A673 (cell line): ENCODE measurements around the gene CDC37. TPM values are rescaled to one million over a fixed set of nuclear protein-coding genes. Genes with fewer than 3 reads are reported as not detected.
"Not testable (repeated sequence)": the region's sequence is repeated elsewhere in the genome, so short reads cannot be mapped to it uniquely, and the experiment has no call there.

Experiments
- BruUV-seq: library from RNA; stranded (reverse); fragments of 400-500 nt; replicated peaks from 2 replicates; lab custom pipeline; 2021; lab: Mats Ljungman, UMichigan
- CTCF ChIA-PET: fragments of 300-600 bp; sonication (Branson Sonifier 250); formaldehyde crosslinking; loops from one replicate; lab custom pipeline; 2022; ENCODE audit warnings: antibody characterized with exemption; lab: Charles Lee
- POLR2A ChIA-PET: fragments of 300-600 bp; sonication (Branson Sonifier 250); formaldehyde crosslinking; loops from one replicate; lab custom pipeline; 2022; ENCODE audit warnings: antibody characterized with exemption; ENCODE audit not compliant: low non-redundant PET; lab: Charles Lee
- DNase-seq: peaks from one replicate; pipeline ENCODE4 v3.0.0-alpha.2; 2015; ENCODE audit warnings: low spot score
- H3K27ac ChIP-seq: fragments of 200-600 bp; sonication (generic); 2 replicates; pipeline ENCODE4 v1.5.1; 2016; ENCODE audit warnings: mixed run types, low read depth, mild to moderate bottlenecking, mixed read lengths, antibody characterized with exemption, low read length; ENCODE audit not compliant: poor library complexity, severe bottlenecking
- H3K27me3 ChIP-seq: fragments of 200-600 bp; sonication (generic); replicated peaks from 2 replicates; pipeline ENCODE4 v1.6.1; 2017; ENCODE audit warnings: mixed run types, low read depth, mild to moderate bottlenecking, mixed read lengths, antibody characterized with exemption, low read length; ENCODE audit not compliant: insufficient read depth, poor library complexity
- H3K36me3 ChIP-seq: fragments of 200-600 bp; sonication (generic); 2 replicates; pipeline ENCODE4 v1.6.1; 2016; ENCODE audit warnings: mixed run types, mild to moderate bottlenecking, mixed read lengths, antibody characterized with exemption, low read length; ENCODE audit not compliant: insufficient read depth, poor library complexity, severe bottlenecking
- H3K4me1 ChIP-seq: fragments of 200-600 bp; sonication (generic); 2 replicates; pipeline ENCODE4 v1.6.1; 2017; ENCODE audit warnings: mixed run types, mild to moderate bottlenecking, mixed read lengths, antibody characterized with exemption, low read length; ENCODE audit not compliant: insufficient read depth, poor library complexity, severe bottlenecking
- H3K4me3 ChIP-seq: fragments of 200-600 bp; sonication (generic); 2 replicates; pipeline ENCODE4 v1.5.1; 2016; ENCODE audit warnings: low read depth, mixed run types, mild to moderate bottlenecking, mixed read lengths, low read length; ENCODE audit not compliant: poor library complexity, severe bottlenecking
- H3K9me3 ChIP-seq: fragments of 200-600 bp; sonication (generic); 2 replicates; pipeline ENCODE4 v1.6.1; 2016; ENCODE audit warnings: mixed run types, low read depth, mild to moderate bottlenecking, mixed read lengths, antibody characterized with exemption, low read length; ENCODE audit not compliant: poor library complexity, severe bottlenecking
- EZH2 ChIP-seq: fragments of 200-600 bp; sonication (generic); IDR thresholded peaks from 2 replicates; pipeline ENCODE4 v1.6.1; 2017; ENCODE audit warnings: borderline replicate concordance, low read depth, mild to moderate bottlenecking, mixed read lengths, antibody characterized with exemption, low read length; ENCODE audit not compliant: poor library complexity, severe bottlenecking
- intact Hi-C: fragments of 100-400 bp; cut with micrococcal nuclease; formaldehyde crosslinking; loops from one replicate; pipeline ENCODE4 v1.10.0; 2022; ENCODE audit not compliant: unreplicated experiment
- total RNA-seq: library from RNA; stranded (reverse); gene quantifications from 2 replicates; pipeline ENCODE4 v1.2.3, GENCODE V29; 2021
- TF ChIP-seq, protein P1 (sequence below): fragments of 300-800, 200-600 bp; sonication (generic); conservative IDR thresholded peaks from 2 replicates; pipeline ENCODE4 v1.5.1; 2017; ENCODE audit warnings: low read depth, mild to moderate bottlenecking, antibody characterized with exemption, low read length, moderate library complexity, mixed read lengths

Gene CDC37
- total RNA-seq, 1 experiment from 2014 or later: 288 TPM

DNA sequence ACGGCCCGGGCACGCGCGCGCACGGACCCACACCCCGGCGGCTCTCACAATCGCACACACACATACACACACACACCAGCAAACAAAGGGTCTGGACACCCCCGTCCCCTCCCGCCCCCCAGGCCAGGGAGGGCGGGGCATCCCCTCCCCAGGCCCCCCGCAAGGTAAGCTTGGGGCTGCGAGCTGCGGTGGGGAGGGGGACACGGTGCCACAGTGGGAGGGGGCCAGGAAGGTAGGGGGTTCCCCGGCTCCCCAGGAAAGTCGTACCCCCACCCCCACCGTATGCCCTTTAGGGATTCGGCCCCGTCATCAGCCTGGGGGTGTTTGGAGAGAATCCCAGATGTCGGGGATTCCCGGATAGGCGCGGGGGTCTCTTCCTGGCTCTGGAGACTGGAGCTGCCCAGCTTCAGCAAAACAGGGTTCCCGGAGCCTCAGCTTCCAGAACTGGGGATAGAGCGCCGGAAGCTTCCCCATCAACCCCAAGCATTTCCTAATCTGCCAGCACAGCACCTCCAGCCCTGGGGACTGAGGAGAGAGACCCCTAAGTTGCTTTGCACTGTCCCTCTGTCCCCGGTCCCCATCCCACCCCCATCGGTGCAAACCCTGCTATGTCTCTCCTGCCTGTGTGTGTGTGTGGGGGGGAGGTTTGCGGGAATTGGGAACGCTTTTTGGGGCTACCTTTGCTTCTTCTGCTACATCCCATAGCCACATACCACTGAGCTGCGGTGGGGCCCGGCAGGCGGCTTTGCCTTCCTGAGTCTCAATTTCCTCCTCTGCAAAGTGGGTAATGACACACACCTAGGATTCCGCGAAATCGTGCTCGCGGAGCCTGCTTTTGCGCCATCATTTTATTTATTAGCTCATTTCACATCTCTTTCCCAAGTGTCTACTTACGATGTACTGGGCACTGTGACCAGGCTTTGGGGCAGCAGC is 1.8 kb upstream of the CDC37 start:
- peaks cover 26% of the 10 kb centered on the region for H3K4me1 ChIP-seq
- ChIA-PET CTCF (interaction anchor here (0.6 to 5.6 kb wide), 10 partner anchors 12 to 237 kb away, joined by 3 to 34 read pairs (median 8); no protein-coding TSS in a partner anchor), POLR2A (interaction anchor here (0.7 kb wide), 1 partner anchor 1617 kb away, joined by 8 read pairs; no protein-coding TSS in a partner anchor)
- H3K36me3 ChIP-seq: peaks cover 7% of the 10 kb centered on the region
- no peaks in the 10 kb centered on the region for H3K9me3 ChIP-seq
- intact Hi-C loops: loop anchor here (2.0 to 10.0 kb wide), 3 partner anchors 14 to 250 kb away; partner anchors contain the start of gene ILF3
- DNase-seq: no peak
- H3K4me3 ChIP-seq: peak overlapping the region; percentile 72
- TF ChIP-seq EZH2: no peak
- TF ChIP-seq, protein P1, sequence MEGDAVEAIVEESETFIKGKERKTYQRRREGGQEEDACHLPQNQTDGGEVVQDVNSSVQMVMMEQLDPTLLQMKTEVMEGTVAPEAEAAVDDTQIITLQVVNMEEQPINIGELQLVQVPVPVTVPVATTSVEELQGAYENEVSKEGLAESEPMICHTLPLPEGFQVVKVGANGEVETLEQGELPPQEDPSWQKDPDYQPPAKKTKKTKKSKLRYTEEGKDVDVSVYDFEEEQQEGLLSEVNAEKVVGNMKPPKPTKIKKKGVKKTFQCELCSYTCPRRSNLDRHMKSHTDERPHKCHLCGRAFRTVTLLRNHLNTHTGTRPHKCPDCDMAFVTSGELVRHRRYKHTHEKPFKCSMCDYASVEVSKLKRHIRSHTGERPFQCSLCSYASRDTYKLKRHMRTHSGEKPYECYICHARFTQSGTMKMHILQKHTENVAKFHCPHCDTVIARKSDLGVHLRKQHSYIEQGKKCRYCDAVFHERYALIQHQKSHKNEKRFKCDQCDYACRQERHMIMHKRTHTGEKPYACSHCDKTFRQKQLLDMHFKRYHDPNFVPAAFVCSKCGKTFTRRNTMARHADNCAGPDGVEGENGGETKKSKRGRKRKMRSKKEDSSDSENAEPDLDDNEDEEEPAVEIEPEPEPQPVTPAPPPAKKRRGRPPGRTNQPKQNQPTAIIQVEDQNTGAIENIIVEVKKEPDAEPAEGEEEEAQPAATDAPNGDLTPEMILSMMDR: no peak
- H3K27ac ChIP-seq: peak overlapping the region; percentile 89
- H3K27me3 ChIP-seq: no peaks in the 10 kb centered on the region
- BruUV-seq: no TSS peak

DNA sequence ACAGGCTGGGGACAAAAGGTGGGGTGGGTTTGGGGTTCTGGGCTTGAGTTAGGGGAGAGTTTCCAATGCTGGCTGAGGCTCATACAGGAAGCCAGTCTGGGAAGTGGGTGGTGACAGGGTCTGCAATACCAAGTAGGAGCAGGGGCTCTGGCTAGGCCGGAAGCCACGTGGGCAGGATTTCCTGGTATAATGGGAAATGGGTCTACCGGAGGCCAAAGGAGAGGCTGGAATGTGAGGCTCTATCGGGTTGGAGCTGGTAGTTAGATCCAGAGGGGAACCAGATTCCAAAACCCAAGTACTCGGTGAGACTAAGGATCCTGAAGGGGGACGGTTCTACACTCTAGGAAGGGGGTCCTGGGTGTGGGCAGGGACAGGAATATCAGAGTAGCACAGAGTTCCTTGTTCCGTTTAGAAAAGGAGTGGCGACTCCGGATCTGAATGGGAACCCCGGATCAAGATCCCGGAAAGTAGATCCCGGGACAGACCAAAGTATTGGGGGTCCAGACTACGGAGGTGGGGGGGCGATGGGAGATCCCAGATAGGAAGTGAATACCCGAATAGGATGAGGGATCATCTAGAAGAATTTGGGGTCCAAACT is 802 bp downstream of the CDC37 start:
- H3K36me3 ChIP-seq: peaks cover 14% of the 10 kb centered on the region
- peak; percentile 82 for DNase-seq
- intact Hi-C loops: loop anchor here (10.0 kb wide), 1 partner anchor 252 kb away; the partner anchor contains the start of gene ILF3
- H3K4me1 ChIP-seq: peaks cover 15% of the 10 kb centered on the region
- peak overlapping the region; percentile 89 for H3K27ac ChIP-seq
- ChIA-PET CTCF (interaction anchor here (5.6 kb wide), 1 partner anchor 15 kb away, joined by 34 read pairs; no protein-coding TSS in a partner anchor), POLR2A (interaction anchor here (0.7 kb wide), 1 partner anchor 237 kb away, joined by 4 read pairs; no protein-coding TSS in a partner anchor)
- no TSS peak for BruUV-seq
- no peaks in the 10 kb centered on the region for H3K27me3 ChIP-seq
- H3K4me3 ChIP-seq: peak overlapping the region; percentile 72
- H3K9me3 ChIP-seq: no peaks in the 10 kb centered on the region
- TF ChIP-seq, protein P1: no peak
- no peak for TF ChIP-seq EZH2

DNA sequence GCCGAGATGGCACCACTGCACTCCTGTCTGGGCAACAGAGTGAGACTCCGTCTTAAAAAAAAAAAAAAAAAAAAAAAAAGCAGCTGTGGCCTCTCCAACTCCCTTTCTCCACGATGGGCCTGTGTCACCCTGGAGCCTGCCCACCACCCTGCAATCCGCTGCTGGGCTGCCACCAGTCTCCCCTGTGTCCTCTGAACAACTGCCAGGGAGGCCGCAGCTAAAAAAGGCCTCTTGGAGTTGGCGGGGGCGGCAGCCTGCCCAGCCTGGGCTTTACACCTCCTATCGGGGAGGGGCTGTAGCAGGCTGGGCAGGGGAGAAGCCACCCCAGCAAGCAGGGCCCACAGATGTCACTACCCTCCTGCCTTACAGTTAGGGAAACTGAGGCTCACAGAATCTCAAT is 3.5 kb downstream of the CDC37 start:
- POLR2A ChIA-PET: no interaction called here
- intact Hi-C loops: loop anchor here (10.0 kb wide), 1 partner anchor 255 kb away; the partner anchor contains the start of gene ILF3

DNA sequence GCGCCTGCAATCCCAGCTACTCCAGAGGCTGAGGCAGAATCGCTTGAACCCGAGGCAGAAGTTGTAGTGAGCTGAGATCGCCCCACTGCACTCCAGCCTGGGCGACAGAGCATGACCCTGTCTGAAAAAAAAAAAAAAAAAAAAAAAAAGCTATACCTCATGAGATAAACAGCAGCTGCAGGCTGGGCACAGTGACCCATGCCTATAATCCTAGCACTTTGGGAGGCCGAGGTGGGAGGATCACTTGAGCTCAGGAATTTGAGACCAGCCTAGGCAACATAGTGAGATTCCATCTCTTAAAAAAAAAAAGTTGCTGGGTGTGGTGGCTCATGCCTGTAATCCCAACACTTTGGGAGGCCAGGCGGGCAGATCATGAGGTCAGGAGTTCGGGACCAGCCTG is 4.0 kb downstream of the CDC37 start:
- DNase-seq, BruUV-seq, H3K27me3 ChIP-seq, H3K9me3 ChIP-seq, H3K4me3 ChIP-seq, H3K4me1 ChIP-seq, POLR2A ChIA-PET, intact Hi-C loops, H3K27ac ChIP-seq: not testable (repeated sequence)
- peaks cover 23% of the 10 kb centered on the region for H3K36me3 ChIP-seq
- CTCF ChIA-PET: interaction anchor here (0.6 kb wide), 1 partner anchor 197 kb away, joined by 3 read pairs; no protein-coding TSS in a partner anchor

More for the DNA sequence above, 3.5 kb downstream of the CDC37 start:
- Histone ChIP-seq H3K27ac (no peak overlapping the region), H3K27me3 (no peaks in the 10 kb centered on the region), H3K4me3 (no peak overlapping the region), H3K4me1 (peaks cover 10% of the 10 kb centered on the region), H3K36me3 (peaks cover 20% of the 10 kb centered on the region), H3K9me3 (no peaks in the 10 kb centered on the region)
- no TSS peak for BruUV-seq
- DNase-seq: no peak
- TF ChIP-seq, protein P1: no peak
- TF ChIP-seq EZH2: no peak
- CTCF ChIA-PET: interaction anchor here (0.6 kb wide), 1 partner anchor 197 kb away, joined by 3 read pairs; no protein-coding TSS in a partner anchor
